Measurements from ENCODE around the gene ZP1. TPM values are rescaled to one million over a fixed set of nuclear protein-coding genes. Genes with fewer than 3 reads are reported as not detected.
A peak's percentile ranks its signal among the peaks of the same experiment; 100 is the strongest.

Gene ZP1
- total and polyA plus RNA-seq, 2 of the 13 experiments (the other 11 are each of a cell fraction or from before 2014, with no cell fraction given): 0.16 TPM; not detected in 1

GRCh38 chr11:60913793-60914632 is 46.7 kb downstream of the ZP1 start, which contains the start of gene TMEM109 (continued):
- TF ChIP-seq, protein P1, sequence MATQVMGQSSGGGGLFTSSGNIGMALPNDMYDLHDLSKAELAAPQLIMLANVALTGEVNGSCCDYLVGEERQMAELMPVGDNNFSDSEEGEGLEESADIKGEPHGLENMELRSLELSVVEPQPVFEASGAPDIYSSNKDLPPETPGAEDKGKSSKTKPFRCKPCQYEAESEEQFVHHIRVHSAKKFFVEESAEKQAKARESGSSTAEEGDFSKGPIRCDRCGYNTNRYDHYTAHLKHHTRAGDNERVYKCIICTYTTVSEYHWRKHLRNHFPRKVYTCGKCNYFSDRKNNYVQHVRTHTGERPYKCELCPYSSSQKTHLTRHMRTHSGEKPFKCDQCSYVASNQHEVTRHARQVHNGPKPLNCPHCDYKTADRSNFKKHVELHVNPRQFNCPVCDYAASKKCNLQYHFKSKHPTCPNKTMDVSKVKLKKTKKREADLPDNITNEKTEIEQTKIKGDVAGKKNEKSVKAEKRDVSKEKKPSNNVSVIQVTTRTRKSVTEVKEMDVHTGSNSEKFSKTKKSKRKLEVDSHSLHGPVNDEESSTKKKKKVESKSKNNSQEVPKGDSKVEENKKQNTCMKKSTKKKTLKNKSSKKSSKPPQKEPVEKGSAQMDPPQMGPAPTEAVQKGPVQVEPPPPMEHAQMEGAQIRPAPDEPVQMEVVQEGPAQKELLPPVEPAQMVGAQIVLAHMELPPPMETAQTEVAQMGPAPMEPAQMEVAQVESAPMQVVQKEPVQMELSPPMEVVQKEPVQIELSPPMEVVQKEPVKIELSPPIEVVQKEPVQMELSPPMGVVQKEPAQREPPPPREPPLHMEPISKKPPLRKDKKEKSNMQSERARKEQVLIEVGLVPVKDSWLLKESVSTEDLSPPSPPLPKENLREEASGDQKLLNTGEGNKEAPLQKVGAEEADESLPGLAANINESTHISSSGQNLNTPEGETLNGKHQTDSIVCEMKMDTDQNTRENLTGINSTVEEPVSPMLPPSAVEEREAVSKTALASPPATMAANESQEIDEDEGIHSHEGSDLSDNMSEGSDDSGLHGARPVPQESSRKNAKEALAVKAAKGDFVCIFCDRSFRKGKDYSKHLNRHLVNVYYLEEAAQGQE (IDR thresholded peaks at IDR 0.05; ENCODE audit: borderline replicate concordance in 1 of 2, low read depth in 1 of 2, low read length in 2 of 2): no peak
- TF ChIP-seq GFI1 (CRISPR knock-in tag; IDR thresholded peaks at IDR 0.05; ENCODE audit: borderline replicate concordance): no peak; the same call in 1 of the 2 replicates
- peak; percentile 57; the same call in 1 of the 2 replicates for TF ChIP-seq ZFP91 (CRISPR knock-in tag; IDR thresholded peaks at IDR 0.05; ENCODE audit: borderline replicate concordance)
- no peak for TF ChIP-seq PHF8 (CRISPR knock-in tag; IDR thresholded peaks at IDR 0.05)
- no peak for TF ChIP-seq PCBP2 (optimal IDR thresholded peaks at IDR 0.05; ENCODE audit: low read depth, low read length, poor library complexity, severe bottlenecking)
- no peak for TF ChIP-seq ZNF780A (CRISPR knock-in tag; IDR thresholded peaks at IDR 0.05)
- peak; percentile 66; the same call in 1 of the 2 replicates for TF ChIP-seq SATB2 (CRISPR knock-in tag; IDR thresholded peaks at IDR 0.05)
- TF ChIP-seq SP1 (IDR thresholded peaks at IDR 0.05): no peak
- TF ChIP-seq SP1 (CRISPR knock-in tag; IDR thresholded peaks at IDR 0.05): no peak
- TF ChIP-seq BCL6 (CRISPR knock-in tag; IDR thresholded peaks at IDR 0.05): no peak
- TF ChIP-seq, protein P2, sequence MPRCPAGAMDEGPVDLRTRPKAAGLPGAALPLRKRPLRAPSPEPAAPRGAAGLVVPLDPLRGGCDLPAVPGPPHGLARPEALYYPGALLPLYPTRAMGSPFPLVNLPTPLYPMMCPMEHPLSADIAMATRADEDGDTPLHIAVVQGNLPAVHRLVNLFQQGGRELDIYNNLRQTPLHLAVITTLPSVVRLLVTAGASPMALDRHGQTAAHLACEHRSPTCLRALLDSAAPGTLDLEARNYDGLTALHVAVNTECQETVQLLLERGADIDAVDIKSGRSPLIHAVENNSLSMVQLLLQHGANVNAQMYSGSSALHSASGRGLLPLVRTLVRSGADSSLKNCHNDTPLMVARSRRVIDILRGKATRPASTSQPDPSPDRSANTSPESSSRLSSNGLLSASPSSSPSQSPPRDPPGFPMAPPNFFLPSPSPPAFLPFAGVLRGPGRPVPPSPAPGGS (CRISPR knock-in tag; IDR thresholded peaks at IDR 0.05): peak; percentile 65; the same call in 1 of the 2 replicates
- no peak for TF ChIP-seq ZUFSP (CRISPR knock-in tag; IDR thresholded peaks at IDR 0.05; ENCODE audit: borderline replicate concordance)
- TF ChIP-seq GTF3A (CRISPR knock-in tag; conservative IDR thresholded peaks at IDR 0.05): no peak
- TF ChIP-seq KLF6 (CRISPR knock-in tag; IDR thresholded peaks at IDR 0.05): no peak
- TF ChIP-seq SP4 (CRISPR knock-in tag; IDR thresholded peaks at IDR 0.05): no peak
- TF ChIP-seq, protein P3, sequence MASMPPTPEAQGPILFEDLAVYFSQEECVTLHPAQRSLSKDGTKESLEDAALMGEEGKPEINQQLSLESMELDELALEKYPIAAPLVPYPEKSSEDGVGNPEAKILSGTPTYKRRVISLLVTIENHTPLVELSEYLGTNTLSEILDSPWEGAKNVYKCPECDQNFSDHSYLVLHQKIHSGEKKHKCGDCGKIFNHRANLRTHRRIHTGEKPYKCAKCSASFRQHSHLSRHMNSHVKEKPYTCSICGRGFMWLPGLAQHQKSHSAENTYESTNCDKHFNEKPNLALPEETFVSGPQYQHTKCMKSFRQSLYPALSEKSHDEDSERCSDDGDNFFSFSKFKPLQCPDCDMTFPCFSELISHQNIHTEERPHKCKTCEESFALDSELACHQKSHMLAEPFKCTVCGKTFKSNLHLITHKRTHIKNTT (CRISPR knock-in tag; IDR thresholded peaks at IDR 0.05): no peak
